CD4-positive, alpha-beta T cell treated with Interleukin-2 at 100 ng/mL for 4 hours (primary cell): ENCODE data around the gene HS1BP3.

Experiments used
- DNase-seq: peaks from one replicate; pipeline ENCODE4 v3.0.0-alpha.2; 2020; ENCODE audit warnings: low spot score

Gene HS1BP3

GRCh38 chr2:20663196-20664070 is 12.5 kb upstream of the HS1BP3 start:
- DNase-seq: no peak

GRCh38 chr2:20662308-20662937 is 11.5 kb upstream of the HS1BP3 start:
- no peak for DNase-seq

DNA sequence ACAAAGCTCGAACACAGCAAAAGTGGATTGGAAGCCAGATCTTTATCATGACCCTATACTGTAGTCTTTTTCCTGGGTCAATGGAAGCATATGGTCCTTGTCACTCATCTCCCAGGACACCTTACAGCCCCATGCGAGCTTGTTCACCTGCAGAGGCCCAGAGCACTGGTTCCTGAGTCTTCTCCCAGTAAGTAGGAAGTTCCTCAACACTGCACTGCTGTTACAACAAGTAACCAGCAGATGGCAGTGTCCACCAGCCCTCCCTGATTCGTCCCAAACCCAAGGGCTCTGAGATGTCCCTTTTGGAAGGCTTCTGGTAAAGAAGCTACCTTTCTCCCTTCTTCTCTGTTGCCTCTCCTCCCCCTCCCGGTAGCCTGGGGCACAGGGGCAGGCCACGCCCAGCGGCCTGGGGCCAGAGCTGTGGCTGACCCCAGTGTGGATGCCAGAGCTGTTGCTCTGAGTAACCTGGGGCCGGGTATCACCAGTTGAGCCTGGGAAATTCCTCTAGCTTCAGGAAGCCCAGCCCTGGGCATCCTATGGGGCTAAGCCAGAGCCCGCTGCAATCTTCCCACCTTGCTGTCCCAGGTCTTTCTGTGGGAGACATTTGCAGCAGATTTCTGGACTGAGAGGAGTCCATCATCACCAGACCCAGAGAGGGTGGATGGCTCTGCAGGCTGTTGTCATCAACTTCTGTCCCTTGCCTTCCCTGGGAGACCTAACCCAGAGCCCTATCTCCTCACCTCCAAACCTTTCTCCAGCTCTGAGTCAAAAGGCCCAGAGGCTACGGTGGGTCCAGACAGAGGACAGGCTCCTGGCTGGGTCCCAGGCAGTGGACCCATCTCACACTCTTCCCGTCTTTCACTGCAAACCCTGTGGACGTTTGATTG is 10.8 kb upstream of the HS1BP3 start:
- peak; percentile 79 for DNase-seq

GRCh38 chr2:20660506-20661420 is 9.9 kb upstream of the HS1BP3 start:
- no peak for DNase-seq

GRCh38 chr2:20657522-20658235 is 6.8 kb upstream of the HS1BP3 start:
- no peak for DNase-seq

DNA sequence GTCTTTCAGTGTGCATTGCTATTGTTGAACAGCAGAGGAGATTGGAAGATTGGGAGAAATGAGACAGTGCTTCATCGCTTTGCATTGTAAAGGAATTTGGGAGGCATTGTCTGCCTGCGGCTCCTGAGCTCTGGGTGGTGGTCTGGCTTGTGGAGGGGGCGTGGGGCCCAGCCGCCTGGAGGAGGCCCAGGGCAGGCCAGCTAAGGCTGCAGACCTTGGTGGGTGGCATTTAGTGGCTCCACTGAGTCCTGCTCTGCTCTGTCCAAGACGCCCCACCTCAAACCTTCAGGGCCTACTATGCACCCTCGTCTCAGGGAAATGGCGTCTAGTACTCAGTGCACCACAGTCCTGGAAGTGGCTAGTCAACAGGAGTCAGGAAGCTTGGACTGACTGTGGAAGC is 5.7 kb upstream of the HS1BP3 start:
- no peak for DNase-seq

- DNase-seq: no peak
These were observed 3.6 kb upstream of the HS1BP3 start for GRCh38 chr2:20654535-20654813.

DNA sequence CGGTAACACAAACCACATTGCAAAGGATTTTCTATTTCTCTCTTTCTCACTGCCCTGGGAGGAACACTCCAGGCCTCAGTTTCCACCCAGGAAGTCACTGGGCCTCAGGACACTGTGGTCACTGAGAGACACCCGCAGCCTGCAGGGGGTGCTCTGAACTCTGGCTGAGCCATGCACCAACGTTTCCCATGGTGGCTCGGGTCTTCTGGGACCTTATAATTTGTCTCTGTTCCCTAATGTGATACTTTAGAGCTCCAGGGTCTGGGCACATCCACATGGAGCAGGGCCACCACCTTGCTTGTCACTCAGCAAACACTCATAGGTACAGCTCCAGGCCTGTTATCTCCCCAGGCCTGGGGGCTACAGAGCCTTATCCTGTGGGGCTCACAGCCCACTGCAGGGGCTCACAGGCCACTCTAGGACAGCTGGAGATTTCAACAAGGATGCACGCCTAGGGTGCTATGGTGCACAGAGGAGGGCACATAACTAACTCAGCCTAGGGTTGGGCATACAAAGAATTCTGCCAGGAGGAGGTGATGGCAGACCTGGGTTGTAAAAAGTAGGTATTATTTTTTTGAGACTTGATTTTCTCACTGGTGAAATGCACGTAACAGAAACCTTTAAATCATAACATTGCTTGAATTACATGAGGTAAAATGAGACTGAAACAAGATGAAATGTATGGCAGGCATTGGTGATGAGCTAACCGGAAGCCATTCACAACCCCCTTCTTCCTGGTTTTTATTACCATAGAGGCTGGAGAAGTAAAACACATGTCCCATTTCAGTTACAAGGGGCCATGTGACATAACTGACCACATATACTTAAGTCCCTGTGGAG is 3.0 kb upstream of the HS1BP3 start:
- DNase-seq: no peak

DNA sequence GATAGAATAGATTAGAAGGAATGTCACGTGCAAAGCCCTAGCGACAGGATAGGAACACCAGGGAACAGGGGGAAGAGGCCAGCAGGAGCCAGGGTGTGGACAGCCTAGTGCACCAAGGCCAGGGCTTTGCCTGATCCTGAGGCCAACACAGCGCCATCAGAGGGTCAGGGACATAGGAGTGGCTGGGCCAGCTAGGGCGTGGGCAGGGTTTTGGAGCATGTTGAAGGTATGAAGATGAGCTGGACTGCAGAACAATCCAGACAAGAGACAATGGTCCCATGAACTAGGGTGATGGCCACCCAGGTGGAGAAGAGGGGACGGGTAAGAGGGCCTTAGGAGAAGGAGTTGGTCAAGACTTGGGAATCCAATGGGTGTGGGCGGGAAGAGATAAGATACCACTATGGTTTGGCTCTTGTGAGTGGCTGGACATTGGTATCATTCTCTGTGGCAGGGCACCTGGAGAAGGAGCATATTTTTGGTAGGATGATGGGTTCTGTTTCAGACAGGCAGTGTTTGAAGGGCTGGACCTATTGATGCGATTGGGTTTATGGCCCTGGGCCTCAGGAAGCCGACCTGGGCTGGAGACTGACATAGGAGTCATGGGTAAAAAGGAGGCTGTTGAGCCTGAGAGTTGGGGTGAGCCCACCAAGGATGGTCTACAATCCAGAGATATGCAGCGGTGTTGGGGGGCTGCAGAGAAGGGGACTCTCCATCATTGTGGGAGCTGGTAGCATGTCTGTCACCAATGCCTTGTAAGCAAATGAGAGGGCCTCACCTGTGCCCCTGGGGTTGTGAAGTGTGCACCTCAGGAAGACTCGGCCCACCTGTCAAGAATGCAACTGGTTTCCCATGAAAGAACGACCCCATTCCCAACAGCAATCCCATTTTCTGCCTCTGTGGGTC is 2.0 kb upstream of the HS1BP3 start:
- no peak for DNase-seq

GRCh38 chr2:20652141-20652540 is 1.2 kb upstream of the HS1BP3 start:
- DNase-seq: no peak

DNA sequence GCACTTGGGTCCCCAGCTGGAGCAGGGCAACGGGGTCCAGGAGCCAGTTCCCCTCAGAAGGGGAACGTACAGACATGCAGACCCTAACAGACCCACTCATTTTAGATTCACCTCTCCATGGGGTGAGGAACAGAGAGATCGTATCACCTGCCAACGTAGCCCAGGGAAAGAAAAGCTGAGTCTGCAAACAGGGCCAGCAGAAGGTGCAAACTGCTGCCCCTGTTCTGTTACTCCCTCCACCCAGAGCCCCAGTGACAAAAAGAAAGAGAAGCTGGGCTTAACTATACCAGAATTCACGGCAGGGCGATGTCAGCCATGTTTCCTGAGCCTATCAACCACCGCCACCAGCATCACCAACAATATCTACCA is 817 bp upstream of the HS1BP3 start:
- DNase-seq: no peak

- DNase-seq: peak; percentile 39
These were observed 463 bp downstream of the HS1BP3 start for GRCh38 chr2:20650393-20650876.

GRCh38 chr2:20649976-20650375 is 922 bp downstream of the HS1BP3 start:
- DNase-seq: no peak

DNA sequence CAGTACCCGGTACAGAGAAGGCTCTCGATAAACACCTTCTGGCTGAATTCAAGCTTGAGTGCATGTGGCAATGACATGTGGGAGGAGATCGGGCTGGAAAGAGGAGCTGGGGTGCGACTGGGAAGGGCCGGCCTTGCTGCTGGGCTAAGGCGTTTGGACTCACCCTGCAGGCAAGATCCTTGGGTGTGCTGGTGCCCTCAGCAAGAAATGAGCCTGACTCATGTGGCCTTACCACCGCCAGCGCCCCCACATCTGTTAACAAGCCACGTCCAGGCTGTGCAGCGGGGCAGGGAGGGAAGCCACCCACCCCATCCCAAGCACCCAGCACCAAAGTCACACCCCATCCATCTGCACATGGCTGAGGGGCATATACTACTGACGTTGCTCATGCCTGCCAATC is 1.3 kb downstream of the HS1BP3 start:
- no peak for DNase-seq

GRCh38 chr2:20648831-20649230 is 2.1 kb downstream of the HS1BP3 start:
- no peak for DNase-seq

DNA sequence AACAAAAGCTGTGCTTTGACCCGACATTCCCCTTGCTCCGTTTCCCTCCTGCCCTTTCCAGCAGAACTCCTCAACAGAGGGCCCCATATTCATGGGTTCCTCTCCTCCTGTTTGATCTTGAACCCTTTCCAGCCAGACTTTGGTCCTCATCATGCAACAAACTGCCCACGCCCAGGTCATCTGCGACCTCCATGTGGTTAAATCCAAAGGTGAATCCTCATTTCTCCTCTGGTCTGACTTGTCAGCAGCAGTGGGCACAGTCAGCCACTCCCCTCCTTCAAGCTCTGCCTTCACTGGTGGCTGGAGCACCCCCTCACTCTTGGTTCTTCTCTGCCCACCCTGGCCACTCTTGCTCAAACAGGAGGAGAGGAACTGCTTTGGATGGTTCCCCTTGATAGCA is 2.7 kb downstream of the HS1BP3 start:
- no peak for DNase-seq

DNA sequence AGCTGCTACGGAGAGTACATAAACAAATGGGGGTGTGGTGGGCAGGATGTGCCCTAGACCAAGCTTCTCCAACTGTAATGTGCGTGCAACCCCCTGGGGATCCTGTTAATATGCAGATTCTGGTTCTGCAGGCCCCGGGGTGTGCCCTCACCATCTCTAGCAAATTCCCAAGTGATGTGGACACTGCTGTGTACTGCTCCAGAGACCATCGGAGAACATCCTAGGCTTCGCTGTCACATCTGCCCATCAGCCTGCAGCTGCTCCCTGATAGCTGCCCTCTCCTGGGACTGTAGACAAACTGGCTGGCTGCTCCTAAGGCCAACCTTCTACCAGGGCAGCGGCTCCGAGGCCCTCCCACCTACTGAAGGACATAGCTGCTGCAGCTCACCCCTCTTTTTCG is 3.2 kb downstream of the HS1BP3 start:
- no peak for DNase-seq

- no peak for DNase-seq
These were observed 3.7 kb downstream of the HS1BP3 start for GRCh38 chr2:20647211-20647610.

- DNase-seq: no peak
These were observed 4.5 kb downstream of the HS1BP3 start for GRCh38 chr2:20646446-20646845.
